ENCODE measurements around the gene CSKMT.

- TF ChIP-seq, protein P1, sequence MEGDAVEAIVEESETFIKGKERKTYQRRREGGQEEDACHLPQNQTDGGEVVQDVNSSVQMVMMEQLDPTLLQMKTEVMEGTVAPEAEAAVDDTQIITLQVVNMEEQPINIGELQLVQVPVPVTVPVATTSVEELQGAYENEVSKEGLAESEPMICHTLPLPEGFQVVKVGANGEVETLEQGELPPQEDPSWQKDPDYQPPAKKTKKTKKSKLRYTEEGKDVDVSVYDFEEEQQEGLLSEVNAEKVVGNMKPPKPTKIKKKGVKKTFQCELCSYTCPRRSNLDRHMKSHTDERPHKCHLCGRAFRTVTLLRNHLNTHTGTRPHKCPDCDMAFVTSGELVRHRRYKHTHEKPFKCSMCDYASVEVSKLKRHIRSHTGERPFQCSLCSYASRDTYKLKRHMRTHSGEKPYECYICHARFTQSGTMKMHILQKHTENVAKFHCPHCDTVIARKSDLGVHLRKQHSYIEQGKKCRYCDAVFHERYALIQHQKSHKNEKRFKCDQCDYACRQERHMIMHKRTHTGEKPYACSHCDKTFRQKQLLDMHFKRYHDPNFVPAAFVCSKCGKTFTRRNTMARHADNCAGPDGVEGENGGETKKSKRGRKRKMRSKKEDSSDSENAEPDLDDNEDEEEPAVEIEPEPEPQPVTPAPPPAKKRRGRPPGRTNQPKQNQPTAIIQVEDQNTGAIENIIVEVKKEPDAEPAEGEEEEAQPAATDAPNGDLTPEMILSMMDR (conservative IDR thresholded peaks at IDR 0.05; ENCODE audit: low read depth, low read length), result no peak
- TF ChIP-seq EZH2 (IDR thresholded peaks at IDR 0.05; ENCODE audit: low read length, unreplicated experiment), result no peak
Observed at GRCh38 chr11:62665075-62665598, at the start of gene CSKMT, which contains the start of gene C11orf98.

Measured in PC-3 (cell line).